Panc1 (cell line): ENCODE results near the gene PGLYRP2. TPM values are rescaled to one million over a fixed set of nuclear protein-coding genes. Genes with fewer than 3 reads are reported as not detected.
"Not testable (repeated sequence)": the region's sequence is repeated elsewhere in the genome, so short reads cannot be mapped to it uniquely, and the experiment has no call there.

ENCODE experiments used
- ATAC-seq: fragments of 200-7000 bp; cut with Tn5 transposase; 2 replicates; pipeline ENCODE4 v1.9.1; 2020; ENCODE audit warnings: mild to moderate bottlenecking, moderate library complexity
- BruUV-seq: library from RNA; stranded (reverse); fragments of 400-500 nt; replicated peaks from 2 replicates; lab custom pipeline; 2021; lab: Mats Ljungman, UMichigan
- CTCF ChIA-PET: fragments of 300-600 bp; sonication (Branson Sonifier 250); formaldehyde crosslinking; loops from one replicate; lab custom pipeline; 2022; ENCODE audit warnings: antibody characterized with exemption; lab: Charles Lee
- POLR2A ChIA-PET: fragments of 300-600 bp; sonication (Branson Sonifier 250); formaldehyde crosslinking; loops from one replicate; lab custom pipeline; 2022; ENCODE audit warnings: antibody characterized with exemption; lab: Charles Lee
- DNase-seq: peaks from one replicate; pipeline ENCODE4 v3.0.0-alpha.2; 2010; ENCODE audit warnings: low read depth, low spot score
- H3K27ac ChIP-seq: 2 replicates; pipeline ENCODE4 v1.5.1; 2011; ENCODE audit warnings: mild to moderate bottlenecking, low read length, inconsistent platforms
- H3K27me3 ChIP-seq: fragments of 200-500 bp; sonication (Bioruptor generic); 2 replicates; pipeline ENCODE4 v1.6.0; 2014; ENCODE audit warnings: low read length, inconsistent platforms; ENCODE audit not compliant: control insufficient read depth, insufficient read depth
- H3K36me3 ChIP-seq: fragments of 200-500 bp; sonication (Bioruptor generic); 2 replicates; pipeline ENCODE4 v1.5.1; 2014; ENCODE audit warnings: inconsistent platforms, mild to moderate bottlenecking, low read length, moderate library complexity; ENCODE audit not compliant: control insufficient read depth, insufficient read depth
- H3K4me1 ChIP-seq: 2 replicates; pipeline ENCODE4 v1.5.1; 2011; ENCODE audit warnings: inconsistent platforms, mild to moderate bottlenecking, low read length, moderate library complexity; ENCODE audit not compliant: control insufficient read depth, insufficient read depth
- H3K4me3 ChIP-seq, 2 experiments: 2 replicates each; pipeline ENCODE4 v1.5.1; 2011 to 2012; ENCODE audit warnings: low read depth in 2 of 2, low read length in 2 of 2, mild to moderate bottlenecking in 2 of 2, inconsistent platforms in 1 of 2, moderate library complexity in 1 of 2
- H3K9me3 ChIP-seq: fragments of 200-500 bp; sonication (Bioruptor generic); 2 replicates; pipeline ENCODE4 v1.5.1; 2014; ENCODE audit warnings: low read depth, mild to moderate bottlenecking, inconsistent platforms, low read length, moderate library complexity; ENCODE audit not compliant: control insufficient read depth, insufficient read depth
- POLR2AphosphoS5 ChIP-seq: IDR thresholded peaks from 2 replicates; pipeline ENCODE4 v1.6.1; 2012; ENCODE audit warnings: mild to moderate bottlenecking, low read depth, low read length, moderate library complexity
- SIN3A ChIP-seq: IDR thresholded peaks from 2 replicates; pipeline ENCODE4 v1.6.1; 2012; ENCODE audit warnings: low read depth, mild to moderate bottlenecking, low read length, moderate library complexity, borderline replicate concordance; ENCODE audit not compliant: insufficient read depth
- TCF7L2 ChIP-seq: IDR thresholded peaks from 2 replicates; pipeline ENCODE4 v1.6.1; 2011; ENCODE audit warnings: mild to moderate bottlenecking, low read depth, low read length, inconsistent platforms
- in situ Hi-C: cut with HindIII; loops from 2 replicates; pipeline ENCODE4 v1.10.0; 2016; ENCODE audit warnings: low sequenced_read_pairs, low pct_unique_long_range_greater_than_20kb
- intact Hi-C: fragments of 100-400 bp; cut with micrococcal nuclease; formaldehyde crosslinking; loops from one replicate; pipeline ENCODE4 v1.10.0; 2022; ENCODE audit not compliant: unreplicated experiment
- total RNA-seq: library from RNA; stranded (reverse); gene quantifications from one replicate; pipeline ENCODE4 v1.2.1, GENCODE V29; 2021; ENCODE audit not compliant: unreplicated experiment
- TF ChIP-seq, protein P1 (sequence below), 2 experiments: IDR thresholded peaks; 2 replicates each; pipeline ENCODE4 v1.6.1; 2011 to 2012; ENCODE audit warnings: low read depth in 2 of 2, control low read depth in 1 of 2, low read length in 1 of 2, mild to moderate bottlenecking in 1 of 2, moderate library complexity in 1 of 2; ENCODE audit not compliant: insufficient read depth in 1 of 2
- TF ChIP-seq, protein P2 (sequence below): fragments of 450-650 bp; IDR thresholded peaks from 2 replicates; pipeline ENCODE4 v1.5.1; 2017; ENCODE audit warnings: mild to moderate bottlenecking

Gene PGLYRP2
- total RNA-seq, 1 experiment from 2014 or later: not detected

GRCh38 chr19:15517778-15518177, 38.5 kb upstream of the PGLYRP2 start:
- TF ChIP-seq, protein P1, sequence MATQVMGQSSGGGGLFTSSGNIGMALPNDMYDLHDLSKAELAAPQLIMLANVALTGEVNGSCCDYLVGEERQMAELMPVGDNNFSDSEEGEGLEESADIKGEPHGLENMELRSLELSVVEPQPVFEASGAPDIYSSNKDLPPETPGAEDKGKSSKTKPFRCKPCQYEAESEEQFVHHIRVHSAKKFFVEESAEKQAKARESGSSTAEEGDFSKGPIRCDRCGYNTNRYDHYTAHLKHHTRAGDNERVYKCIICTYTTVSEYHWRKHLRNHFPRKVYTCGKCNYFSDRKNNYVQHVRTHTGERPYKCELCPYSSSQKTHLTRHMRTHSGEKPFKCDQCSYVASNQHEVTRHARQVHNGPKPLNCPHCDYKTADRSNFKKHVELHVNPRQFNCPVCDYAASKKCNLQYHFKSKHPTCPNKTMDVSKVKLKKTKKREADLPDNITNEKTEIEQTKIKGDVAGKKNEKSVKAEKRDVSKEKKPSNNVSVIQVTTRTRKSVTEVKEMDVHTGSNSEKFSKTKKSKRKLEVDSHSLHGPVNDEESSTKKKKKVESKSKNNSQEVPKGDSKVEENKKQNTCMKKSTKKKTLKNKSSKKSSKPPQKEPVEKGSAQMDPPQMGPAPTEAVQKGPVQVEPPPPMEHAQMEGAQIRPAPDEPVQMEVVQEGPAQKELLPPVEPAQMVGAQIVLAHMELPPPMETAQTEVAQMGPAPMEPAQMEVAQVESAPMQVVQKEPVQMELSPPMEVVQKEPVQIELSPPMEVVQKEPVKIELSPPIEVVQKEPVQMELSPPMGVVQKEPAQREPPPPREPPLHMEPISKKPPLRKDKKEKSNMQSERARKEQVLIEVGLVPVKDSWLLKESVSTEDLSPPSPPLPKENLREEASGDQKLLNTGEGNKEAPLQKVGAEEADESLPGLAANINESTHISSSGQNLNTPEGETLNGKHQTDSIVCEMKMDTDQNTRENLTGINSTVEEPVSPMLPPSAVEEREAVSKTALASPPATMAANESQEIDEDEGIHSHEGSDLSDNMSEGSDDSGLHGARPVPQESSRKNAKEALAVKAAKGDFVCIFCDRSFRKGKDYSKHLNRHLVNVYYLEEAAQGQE (IDR thresholded peaks at IDR 0.05; ENCODE audit: insufficient read depth in 1 of 2, low read depth in 2 of 2, low read length in 1 of 2): no peak
- no peak for TF ChIP-seq POLR2AphosphoS5
- no peak for TF ChIP-seq TCF7L2
- no peak for TF ChIP-seq SIN3A
- TF ChIP-seq, protein P2, sequence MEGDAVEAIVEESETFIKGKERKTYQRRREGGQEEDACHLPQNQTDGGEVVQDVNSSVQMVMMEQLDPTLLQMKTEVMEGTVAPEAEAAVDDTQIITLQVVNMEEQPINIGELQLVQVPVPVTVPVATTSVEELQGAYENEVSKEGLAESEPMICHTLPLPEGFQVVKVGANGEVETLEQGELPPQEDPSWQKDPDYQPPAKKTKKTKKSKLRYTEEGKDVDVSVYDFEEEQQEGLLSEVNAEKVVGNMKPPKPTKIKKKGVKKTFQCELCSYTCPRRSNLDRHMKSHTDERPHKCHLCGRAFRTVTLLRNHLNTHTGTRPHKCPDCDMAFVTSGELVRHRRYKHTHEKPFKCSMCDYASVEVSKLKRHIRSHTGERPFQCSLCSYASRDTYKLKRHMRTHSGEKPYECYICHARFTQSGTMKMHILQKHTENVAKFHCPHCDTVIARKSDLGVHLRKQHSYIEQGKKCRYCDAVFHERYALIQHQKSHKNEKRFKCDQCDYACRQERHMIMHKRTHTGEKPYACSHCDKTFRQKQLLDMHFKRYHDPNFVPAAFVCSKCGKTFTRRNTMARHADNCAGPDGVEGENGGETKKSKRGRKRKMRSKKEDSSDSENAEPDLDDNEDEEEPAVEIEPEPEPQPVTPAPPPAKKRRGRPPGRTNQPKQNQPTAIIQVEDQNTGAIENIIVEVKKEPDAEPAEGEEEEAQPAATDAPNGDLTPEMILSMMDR: no peak
- Histone ChIP-seq H3K4me3 (no peak overlapping the region), H3K27ac (no peak overlapping the region), H3K9me3 (no peaks in the 10 kb centered on the region), H3K36me3 (no peaks in the 10 kb centered on the region), H3K4me1 (no peaks in the 10 kb centered on the region), H3K27me3 (no peaks in the 10 kb centered on the region)
- BruUV-seq: no TSS peak
- ChIA-PET POLR2A (no interaction called here), CTCF (no interaction called here)
- in situ Hi-C loops: no loop called here
- DNase-seq (no peak), ATAC-seq (no peak)
- intact Hi-C loops: no loop called here

DNA sequence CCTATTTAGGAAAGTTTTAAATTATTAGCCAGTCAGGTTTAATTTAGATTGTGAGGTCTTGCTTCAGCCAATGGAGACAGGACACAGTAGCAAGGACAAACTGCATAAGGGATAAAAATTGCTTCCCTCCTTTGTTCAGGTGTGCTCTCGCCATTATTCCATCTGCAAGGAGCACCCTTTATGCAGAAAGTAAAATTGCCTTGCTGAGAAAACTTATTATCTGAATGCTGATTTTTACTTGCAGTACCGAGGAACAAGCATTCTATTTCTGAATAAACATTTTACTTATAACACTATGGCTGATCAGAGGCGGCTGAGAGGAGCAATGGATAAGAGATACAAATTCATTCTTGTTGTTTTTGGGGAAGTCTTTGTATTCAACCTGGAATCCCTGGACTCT, 37.1 kb upstream of the PGLYRP2 start:
- ATAC-seq (no peak), DNase-seq (no peak)
- in situ Hi-C loops (no loop called here), intact Hi-C loops (no loop called here)
- no peak overlapping the region for H3K27ac ChIP-seq
- no peak overlapping the region for H3K4me3 ChIP-seq
- ChIA-PET POLR2A (no interaction called here), CTCF (no interaction called here)
- H3K4me1 ChIP-seq: no peaks in the 10 kb centered on the region
- no peaks in the 10 kb centered on the region for H3K36me3 ChIP-seq
- H3K9me3 ChIP-seq: no peaks in the 10 kb centered on the region
- BruUV-seq: no TSS peak
- TF ChIP-seq, protein P1 (IDR thresholded peaks at IDR 0.05; ENCODE audit: insufficient read depth in 1 of 2, low read depth in 2 of 2, low read length in 1 of 2): no peak
- no peak for TF ChIP-seq SIN3A
- no peak for TF ChIP-seq TCF7L2
- no peak for TF ChIP-seq POLR2AphosphoS5
- TF ChIP-seq, protein P2: no peak
- H3K27me3 ChIP-seq: no peaks in the 10 kb centered on the region

DNA sequence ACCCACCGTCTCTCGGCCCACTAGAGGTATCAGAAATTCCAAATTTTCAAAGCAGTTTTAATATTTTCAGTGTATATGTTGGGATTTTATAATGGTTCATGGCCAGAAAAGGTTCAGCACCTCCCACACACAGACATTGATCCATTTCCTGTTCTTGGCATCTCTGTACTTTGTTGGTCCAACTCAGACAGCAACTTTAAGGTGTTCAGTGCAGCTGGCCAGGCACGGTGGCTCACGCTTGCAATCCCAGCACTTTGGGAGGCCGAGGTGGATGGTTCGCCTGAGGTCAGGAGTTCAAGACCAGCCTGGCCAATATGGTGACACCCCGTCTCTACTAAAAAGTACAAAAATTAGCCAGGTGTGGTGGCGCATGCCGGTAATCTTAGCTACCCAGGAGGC, 35.9 kb upstream of the PGLYRP2 start:
- CTCF ChIA-PET: not testable (repeated sequence)

More for the DNA sequence above, 35.9 kb upstream of the PGLYRP2 start:
- ATAC-seq, H3K4me3 ChIP-seq, intact Hi-C loops, H3K9me3 ChIP-seq, H3K27ac ChIP-seq, BruUV-seq, H3K4me1 ChIP-seq, H3K27me3 ChIP-seq, H3K36me3 ChIP-seq, in situ Hi-C loops, DNase-seq, POLR2A ChIA-PET: not testable (repeated sequence)
